ENCODE results near the gene PPM1N. TPM values are rescaled to one million over a fixed set of nuclear protein-coding genes. Genes with fewer than 3 reads are reported as not detected.

The PPM1N gene
- total and polyA plus RNA-seq, 2 experiments from 2014 or later: 0.40 to 0.59 TPM

GRCh38 chr19:45527731-45528130 is 29.5 kb downstream of the PPM1N start:
- 71% methylated on average over 15 of the region's 15 CpGs for WGBS (ENCODE audit: low lambda C conversion rate, missing lambda C conversion rate)
- H3K4me2 ChIP-seq: peak overlapping the region; percentile 91

GRCh38 chr19:45528149-45528743 is 30.0 kb downstream of the PPM1N start:
- H3K27ac ChIP-seq: peak overlapping the region; percentile 44
- no peaks in the 10 kb centered on the region for H3K27me3 ChIP-seq
- H3K9me3 ChIP-seq (ENCODE audit: low read depth): no peaks in the 10 kb centered on the region
- no peak overlapping the region for H2AFZ ChIP-seq
- H4K20me1 ChIP-seq (ENCODE audit: insufficient read depth, poor library complexity, severe bottlenecking): no peaks in the 10 kb centered on the region
- WGBS (ENCODE audit: low lambda C conversion rate, missing lambda C conversion rate): 12% methylated on average over 17 of the region's 17 CpGs
- H3K9me2 ChIP-seq (replicated peaks; ENCODE audit: insufficient read depth): no peaks in the 10 kb centered on the region
- TF ChIP-seq EZH2 (IDR thresholded peaks at IDR 0.05; ENCODE audit: borderline replicate concordance) (no peak), CTCF (IDR thresholded peaks at IDR 0.05; ENCODE audit: poor library complexity) (no peak), EZH2phosphoT487 (IDR thresholded peaks at IDR 0.05; ENCODE audit: low read depth, severe bottlenecking, unreplicated experiment) (no peak)
- H3K79me2 ChIP-seq: no peaks in the 10 kb centered on the region
- no peaks in the 10 kb centered on the region for H3K36me3 ChIP-seq (replicated peaks; ENCODE audit: insufficient read depth, low read depth)
- H3K4me3 ChIP-seq: no peak overlapping the region
- peak overlapping the region; percentile 91 for H3K4me2 ChIP-seq
- H3K4me1 ChIP-seq (ENCODE audit: insufficient read depth): peaks cover 4% of the 10 kb centered on the region
- peak; percentile 68 for DNase-seq (ENCODE audit: low spot score)

More at GRCh38 chr19:45527731-45528130, 29.5 kb downstream of the PPM1N start:
- H3K36me3 ChIP-seq (replicated peaks; ENCODE audit: insufficient read depth, low read depth): no peaks in the 10 kb centered on the region
- H3K79me2 ChIP-seq: no peaks in the 10 kb centered on the region
- no peak overlapping the region for H3K27ac ChIP-seq
- no peaks in the 10 kb centered on the region for H3K27me3 ChIP-seq
- H3K9me3 ChIP-seq (ENCODE audit: low read depth): no peaks in the 10 kb centered on the region
- H3K4me3 ChIP-seq: no peak overlapping the region
- no peak overlapping the region for H2AFZ ChIP-seq
- no peaks in the 10 kb centered on the region for H3K9me2 ChIP-seq (replicated peaks; ENCODE audit: insufficient read depth)
- H4K20me1 ChIP-seq (ENCODE audit: insufficient read depth, poor library complexity, severe bottlenecking): no peaks in the 10 kb centered on the region
- no peak for DNase-seq (ENCODE audit: low spot score)
- TF ChIP-seq EZH2 (IDR thresholded peaks at IDR 0.05; ENCODE audit: borderline replicate concordance) (no peak), EZH2phosphoT487 (IDR thresholded peaks at IDR 0.05; ENCODE audit: low read depth, severe bottlenecking, unreplicated experiment) (no peak), CTCF (IDR thresholded peaks at IDR 0.05; ENCODE audit: poor library complexity) (no peak)
- peaks cover 4% of the 10 kb centered on the region for H3K4me1 ChIP-seq (ENCODE audit: insufficient read depth)

DNA sequence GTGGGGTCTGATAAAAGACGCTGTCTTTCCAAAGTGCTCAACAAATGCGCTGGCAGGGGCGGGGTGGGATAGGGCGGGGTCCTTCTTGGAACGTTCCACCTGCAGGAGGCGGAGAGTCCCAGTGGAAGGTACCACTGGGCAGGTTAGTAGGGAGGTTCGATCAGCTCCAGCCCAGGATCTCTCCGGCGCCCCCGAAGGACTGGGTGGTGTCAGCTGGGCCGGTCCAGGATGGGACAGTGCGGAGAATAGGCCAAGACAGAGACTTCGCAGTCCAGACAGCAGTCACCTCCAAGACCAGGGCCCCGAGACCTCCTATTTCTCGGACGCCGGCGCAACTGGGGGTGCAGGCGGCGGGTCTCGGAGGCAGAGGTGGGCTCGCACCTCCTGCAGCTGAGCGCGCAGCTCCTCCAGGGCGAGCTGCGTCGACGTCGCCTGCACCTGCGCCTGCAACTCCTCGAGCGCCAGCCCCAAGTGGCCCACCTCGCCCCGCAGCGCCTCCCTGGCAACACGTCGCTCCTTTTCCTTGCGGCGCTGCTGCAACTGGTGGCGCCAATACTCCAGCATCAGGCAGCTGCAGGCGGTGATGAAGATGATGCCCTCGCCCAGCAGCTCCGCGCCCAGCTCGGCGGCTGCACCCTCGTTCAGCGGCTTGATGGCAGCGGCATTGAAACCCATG is 30.6 kb downstream of the PPM1N start:
- Histone ChIP-seq H3K79me2 (no peaks in the 10 kb centered on the region), H3K9me2 (replicated peaks; ENCODE audit: insufficient read depth) (no peaks in the 10 kb centered on the region), H4K20me1 (ENCODE audit: insufficient read depth, poor library complexity, severe bottlenecking) (no peaks in the 10 kb centered on the region), H3K9me3 (ENCODE audit: low read depth) (no peaks in the 10 kb centered on the region), H3K4me3 (peak overlapping the region; percentile 17), H2AFZ (peak overlapping the region; percentile 56), H3K4me2 (peak overlapping the region; percentile 91), H3K4me1 (ENCODE audit: insufficient read depth) (peaks cover 4% of the 10 kb centered on the region), H3K27me3 (no peaks in the 10 kb centered on the region), H3K36me3 (replicated peaks; ENCODE audit: insufficient read depth, low read depth) (no peaks in the 10 kb centered on the region), H3K27ac (peak overlapping the region; percentile 44)
- 5% methylated on average over 26 of the region's 49 CpGs for WGBS (ENCODE audit: low lambda C conversion rate, missing lambda C conversion rate)
- peak; percentile 76 for DNase-seq (ENCODE audit: low spot score)
- TF ChIP-seq EZH2phosphoT487 (IDR thresholded peaks at IDR 0.05; ENCODE audit: low read depth, severe bottlenecking, unreplicated experiment) (no peak), CTCF (IDR thresholded peaks at IDR 0.05; ENCODE audit: poor library complexity) (peak; percentile 22), EZH2 (IDR thresholded peaks at IDR 0.05; ENCODE audit: borderline replicate concordance) (no peak)

Data from hepatocyte (in vitro differentiated cells).